HEK293T (cell line): ENCODE data around the gene UNC79.

Experiments used
- CTCF ChIA-PET: fragments of 350-600 bp; formaldehyde crosslinking; extraction: SDS; loops from one replicate; lab custom pipeline; 2021; ENCODE audit warnings: antibody characterized with exemption, inconsistent platforms; lab: Yijun Ruan, JAX
- POLR2A ChIA-PET: fragments of 350-600 bp; formaldehyde crosslinking; extraction: SDS; loops from one replicate; lab custom pipeline; 2020; ENCODE audit warnings: antibody characterized with exemption, inconsistent platforms; lab: Yijun Ruan, JAX
- DNase-seq: peaks from one replicate; pipeline ENCODE4 v3.0.0; 2012; ENCODE audit warnings: mixed read lengths; ENCODE audit errors: extremely low spot score
- ARNT ChIP-seq: fragments of 450-650 bp; IDR thresholded peaks from 2 replicates; pipeline ENCODE4 v1.6.1; 2017; ENCODE audit warnings: mild to moderate bottlenecking
- BHLHE40 ChIP-seq: fragments of 450-650 bp; IDR thresholded peaks from 2 replicates; pipeline ENCODE4 v1.6.1; 2016; ENCODE audit warnings: mild to moderate bottlenecking, moderate library complexity, borderline replicate concordance
- CTBP1 ChIP-seq: fragments of 450-650 bp; IDR thresholded peaks from 2 replicates; pipeline ENCODE4 v1.6.1; 2016; ENCODE audit warnings: borderline replicate concordance
- ELF4 ChIP-seq: fragments of 450-650 bp; IDR thresholded peaks from 2 replicates; pipeline ENCODE4 v1.6.1; 2017; ENCODE audit warnings: antibody characterized with exemption
- FOXA1 ChIP-seq: fragments of 450-650 bp; IDR thresholded peaks from 2 replicates; pipeline ENCODE4 v1.6.1; 2016; ENCODE audit warnings: mild to moderate bottlenecking
- FOXK2 ChIP-seq: fragments of 450-650 bp; IDR thresholded peaks from 2 replicates; pipeline ENCODE4 v1.6.1; 2016; ENCODE audit warnings: mild to moderate bottlenecking
- FOXM1 ChIP-seq: fragments of 450-650 bp; IDR thresholded peaks from 2 replicates; pipeline ENCODE4 v1.6.1; 2017; ENCODE audit warnings: mild to moderate bottlenecking, borderline replicate concordance
- HDGF ChIP-seq: fragments of 450-650 bp; IDR thresholded peaks from 2 replicates; pipeline ENCODE4 v1.6.1; 2017; ENCODE audit warnings: antibody characterized with exemption, borderline replicate concordance
- L3MBTL2 ChIP-seq: fragments of 450-650 bp; conservative IDR thresholded peaks from 2 replicates; pipeline ENCODE4 v1.6.1; 2016; ENCODE audit warnings: mild to moderate bottlenecking
- LEF1 ChIP-seq: fragments of 450-650 bp; IDR thresholded peaks from 2 replicates; pipeline ENCODE4 v1.6.1; 2017; ENCODE audit warnings: mild to moderate bottlenecking, borderline replicate concordance
- NFRKB ChIP-seq: fragments of 450-650 bp; IDR thresholded peaks from 2 replicates; pipeline ENCODE4 v1.6.1; 2016; ENCODE audit warnings: mild to moderate bottlenecking, moderate library complexity
- PKNOX1 ChIP-seq: fragments of 450-650 bp; IDR thresholded peaks from 2 replicates; pipeline ENCODE4 v1.6.1; 2016
- SP1 ChIP-seq: fragments of 450-650 bp; IDR thresholded peaks from 2 replicates; pipeline ENCODE4 v1.6.1; 2017
- SUZ12 ChIP-seq: fragments of 450-650 bp; IDR thresholded peaks from 2 replicates; pipeline ENCODE4 v1.6.1; 2016; ENCODE audit warnings: mild to moderate bottlenecking
- TARDBP ChIP-seq: fragments of 450-650 bp; IDR thresholded peaks from 2 replicates; pipeline ENCODE4 v1.6.1; 2016
- ZNF384 ChIP-seq: fragments of 450-650 bp; IDR thresholded peaks from 2 replicates; pipeline ENCODE4 v1.6.1; 2016

Gene UNC79

GRCh38 chr14:93747102-93747501, 316.4 kb downstream of the UNC79 start:
- ChIA-PET CTCF (no interaction called here), POLR2A (no interaction called here)
- TF ChIP-seq BHLHE40 = no peak
- no peak for TF ChIP-seq LEF1
- TF ChIP-seq SUZ12 = no peak
- TF ChIP-seq FOXK2 = no peak
- TF ChIP-seq TARDBP = no peak
- no peak for TF ChIP-seq HDGF
- no peak for TF ChIP-seq ARNT
- no peak for TF ChIP-seq FOXM1
- no peak for TF ChIP-seq L3MBTL2
- no peak for TF ChIP-seq ELF4
- TF ChIP-seq PKNOX1 = no peak
- no peak for TF ChIP-seq NFRKB
- TF ChIP-seq FOXA1 = no peak
- TF ChIP-seq CTBP1 = no peak
- TF ChIP-seq SP1 = no peak
- no peak for TF ChIP-seq ZNF384
- no peak for DNase-seq

- TF ChIP-seq SP1 = no peak
- no peak for TF ChIP-seq NFRKB
- TF ChIP-seq SUZ12 = no peak
- no peak for TF ChIP-seq L3MBTL2
- ChIA-PET CTCF (no interaction called here), POLR2A (no interaction called here)
- no peak for DNase-seq
These were observed 316.8 kb downstream of the UNC79 start for GRCh38 chr14:93747560-93747959.

GRCh38 chr14:93748208-93749075, 317.7 kb downstream of the UNC79 start:
- DNase-seq = no peak

GRCh38 chr14:93749076-93749420, 318.3 kb downstream of the UNC79 start:
- ChIA-PET CTCF (interaction anchor here (1.0 kb wide), 1 partner anchor 14 kb away, joined by 3 read pairs; no protein-coding TSS in a partner anchor), POLR2A (no interaction called here)
- DNase-seq = no peak
- TF ChIP-seq L3MBTL2 = no peak
- TF ChIP-seq HDGF = no peak
- TF ChIP-seq LEF1 = no peak
- no peak for TF ChIP-seq ELF4
- no peak for TF ChIP-seq SUZ12
- no peak for TF ChIP-seq BHLHE40
- TF ChIP-seq NFRKB = no peak
- TF ChIP-seq FOXM1 = no peak
- TF ChIP-seq CTBP1 = no peak
- no peak for TF ChIP-seq SP1
- no peak for TF ChIP-seq TARDBP
- TF ChIP-seq FOXA1 = no peak

More at GRCh38 chr14:93748208-93749075, 317.7 kb downstream of the UNC79 start:
- ChIA-PET POLR2A (no interaction called here), CTCF (interaction anchor here (1.0 kb wide), 1 partner anchor 15 kb away, joined by 3 read pairs; no protein-coding TSS in a partner anchor)
- TF ChIP-seq FOXK2 (no peak), ZNF384 (no peak), ARNT (no peak), FOXM1 (no peak), FOXA1 (no peak), ELF4 (no peak)

- TF ChIP-seq L3MBTL2 = no peak
- no peak for TF ChIP-seq ELF4
- no peak for TF ChIP-seq NFRKB
- TF ChIP-seq SP1 = no peak
- no peak for TF ChIP-seq FOXA1
- no peak for TF ChIP-seq BHLHE40
- no peak for TF ChIP-seq LEF1
- no peak for TF ChIP-seq ZNF384
- TF ChIP-seq TARDBP = no peak
- no peak for TF ChIP-seq CTBP1
- TF ChIP-seq FOXK2 = no peak
- TF ChIP-seq SUZ12 = no peak
- TF ChIP-seq PKNOX1 = no peak
- TF ChIP-seq ARNT = no peak
- no peak for TF ChIP-seq HDGF
- no peak for TF ChIP-seq FOXM1
- CTCF ChIA-PET = no interaction called here
- POLR2A ChIA-PET = no interaction called here
- no peak for DNase-seq
These were observed 321.4 kb downstream of the UNC79 start for GRCh38 chr14:93751946-93752655.

- TF ChIP-seq LEF1 (no peak), NFRKB (no peak), BHLHE40 (no peak), HDGF (no peak)
- no peak for DNase-seq
- ChIA-PET CTCF (no interaction called here), POLR2A (no interaction called here)
These were observed 322.3 kb downstream of the UNC79 start for GRCh38 chr14:93752980-93753561.
